Hepatocyte (in vitro differentiated cells): ENCODE measurements around the gene ERAS.

Experiments
- EZH2phosphoT487 ChIP-seq: fragments of 200-600 bp; sonication (generic); IDR thresholded peaks from one replicate; pipeline ENCODE4 v1.6.1; 2018; ENCODE audit warnings: antibody characterized with exemption, mild to moderate bottlenecking, low read depth, moderate library complexity; ENCODE audit not compliant: unreplicated experiment, severe bottlenecking
- TF ChIP-seq, protein P1 (sequence below): fragments of 200-600 bp; sonication (generic); IDR thresholded peaks from 2 replicates; pipeline ENCODE4 v1.5.1; 2016; ENCODE audit warnings: antibody characterized with exemption, mild to moderate bottlenecking; ENCODE audit not compliant: poor library complexity

DNA sequence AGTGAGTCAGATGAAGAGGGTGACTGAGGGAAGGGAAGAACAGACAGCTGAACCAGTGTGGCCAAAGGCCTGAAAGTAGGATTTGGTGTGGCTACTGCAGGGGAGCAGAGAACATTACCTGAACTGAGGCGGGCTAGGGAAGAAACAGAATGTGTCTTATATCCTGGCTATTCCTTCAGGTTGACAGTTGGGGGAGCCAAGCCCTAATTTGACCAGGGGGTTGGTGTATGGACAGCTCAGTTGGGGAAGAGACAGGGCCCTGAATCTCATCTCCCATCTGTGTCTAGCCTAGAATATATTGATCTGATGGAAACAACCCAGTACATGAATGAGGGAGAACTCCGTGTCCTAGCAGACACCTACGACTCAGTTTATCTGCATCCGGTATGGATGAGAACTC is 20.2 kb upstream of the ERAS start:
- TF ChIP-seq, protein P1, sequence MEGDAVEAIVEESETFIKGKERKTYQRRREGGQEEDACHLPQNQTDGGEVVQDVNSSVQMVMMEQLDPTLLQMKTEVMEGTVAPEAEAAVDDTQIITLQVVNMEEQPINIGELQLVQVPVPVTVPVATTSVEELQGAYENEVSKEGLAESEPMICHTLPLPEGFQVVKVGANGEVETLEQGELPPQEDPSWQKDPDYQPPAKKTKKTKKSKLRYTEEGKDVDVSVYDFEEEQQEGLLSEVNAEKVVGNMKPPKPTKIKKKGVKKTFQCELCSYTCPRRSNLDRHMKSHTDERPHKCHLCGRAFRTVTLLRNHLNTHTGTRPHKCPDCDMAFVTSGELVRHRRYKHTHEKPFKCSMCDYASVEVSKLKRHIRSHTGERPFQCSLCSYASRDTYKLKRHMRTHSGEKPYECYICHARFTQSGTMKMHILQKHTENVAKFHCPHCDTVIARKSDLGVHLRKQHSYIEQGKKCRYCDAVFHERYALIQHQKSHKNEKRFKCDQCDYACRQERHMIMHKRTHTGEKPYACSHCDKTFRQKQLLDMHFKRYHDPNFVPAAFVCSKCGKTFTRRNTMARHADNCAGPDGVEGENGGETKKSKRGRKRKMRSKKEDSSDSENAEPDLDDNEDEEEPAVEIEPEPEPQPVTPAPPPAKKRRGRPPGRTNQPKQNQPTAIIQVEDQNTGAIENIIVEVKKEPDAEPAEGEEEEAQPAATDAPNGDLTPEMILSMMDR = no peak
- no peak for TF ChIP-seq EZH2phosphoT487
